K562 (cell line): ENCODE data around the gene FBXO17. TPM values are rescaled to one million over a fixed set of nuclear protein-coding genes. Genes with fewer than 3 reads are reported as not detected.

Experiments used
- ATAC-seq: fragments of 200-7000 bp; cut with Tn5 transposase; 3 replicates; pipeline ENCODE4 v1.9.1; 2020; ENCODE audit warnings: moderate library complexity
- BruUV-seq: library from RNA; stranded (reverse); fragments of 400-500 nt; replicated peaks from 2 replicates; lab custom pipeline; 2021; lab: Mats Ljungman, UMichigan
- CTCF ChIA-PET: fragments of 300-600 bp; formaldehyde crosslinking; extraction: SDS; loops from one replicate; lab custom pipeline; 2021; ENCODE audit warnings: low intra/inter-chr PET ratio; lab: Yijun Ruan, JAX
- POLR2A ChIA-PET: fragments of 300-600, 350-650 bp; sonication (Branson Sonifier 250); formaldehyde crosslinking; extraction: SDS; loops from one replicate; lab custom pipeline; 2021; ENCODE audit warnings: antibody characterized with exemption, inconsistent platforms; lab: Yijun Ruan, JAX
- DNase-seq, 4 experiments: peaks; one replicate each; pipeline versions ENCODE4 v3.0.0 to v3.0.0-alpha.2; 2011 to 2018; ENCODE audit warnings: low spot score in 3 of 4, mixed read lengths in 3 of 4; ENCODE audit errors: extremely low read depth in 1 of 4
- FAIRE-seq: peaks from 2 replicates; lab custom pipeline; 2011; peaks lifted over from hg19 to GRCh38; lab: Jason Lieb, UNC
- H2AFZ ChIP-seq: 2 replicates; pipeline ENCODE4 v1.6.0; 2011; ENCODE audit warnings: low read depth, low read length, control low read depth, inconsistent platforms
- H3K27ac ChIP-seq: fragments of 200-600 bp; 3 replicates; pipeline ENCODE4 v1.8.0; 2011; ENCODE audit warnings: low read depth, mild to moderate bottlenecking, control low read depth, inconsistent platforms, low read length, moderate library complexity, mixed read lengths; ENCODE audit errors: extremely low read depth
- H3K27me3 ChIP-seq, 2 experiments: fragments of 300-600 bp in 1 of 2; 2 replicates in 1 of 2; 3 replicates in 1 of 2; pipeline versions ENCODE4 v1.6.0 to v1.8.0; 2011; ENCODE audit warnings: inconsistent platforms in 2 of 2, low read length in 2 of 2, mild to moderate bottlenecking in 1 of 2, mixed read lengths in 1 of 2, moderate library complexity in 1 of 2; ENCODE audit not compliant: control insufficient read depth in 2 of 2, insufficient read depth in 2 of 2
- H3K36me3 ChIP-seq: fragments of 300-600 bp; 3 replicates; pipeline ENCODE4 v1.8.0; 2011; ENCODE audit warnings: mild to moderate bottlenecking, low read length, inconsistent platforms; ENCODE audit not compliant: control insufficient read depth, insufficient read depth
- H3K4me1 ChIP-seq, 2 experiments: fragments of 200-600 bp in 1 of 2; replicated peaks in 1 of 2; 2 replicates in 1 of 2; 3 replicates in 1 of 2; pipeline versions ENCODE4 v1.5.1 to v1.8.0; 2011; ENCODE audit warnings: inconsistent platforms in 2 of 2, low read length in 2 of 2, mild to moderate bottlenecking in 1 of 2, mixed read lengths in 1 of 2, moderate library complexity in 1 of 2; ENCODE audit not compliant: control insufficient read depth in 2 of 2, insufficient read depth in 2 of 2
- H3K4me2 ChIP-seq: 2 replicates; pipeline ENCODE4 v1.6.1; 2011; ENCODE audit warnings: low read length, control low read depth, inconsistent platforms, mixed read lengths; ENCODE audit not compliant: insufficient read depth
- H3K4me3 ChIP-seq: fragments of 200-600 bp; sonication (generic), shearing (Covaris generic); 2 replicates; pipeline ENCODE4 v1.5.1; 2016; ENCODE audit warnings: control low read depth, inconsistent platforms
- H3K79me2 ChIP-seq: fragments of 200-600 bp; 3 replicates; pipeline ENCODE4 v1.8.0; 2011; ENCODE audit warnings: low read length, inconsistent platforms; ENCODE audit not compliant: control insufficient read depth, insufficient read depth
- H3K9ac ChIP-seq, 2 experiments: 2 replicates each; pipeline versions ENCODE4 v1.6.0 to v1.6.1; 2011; ENCODE audit warnings: low read depth in 2 of 2, low read length in 2 of 2, control low read depth in 1 of 2, inconsistent platforms in 1 of 2, mild to moderate bottlenecking in 1 of 2, mixed read lengths in 1 of 2; ENCODE audit not compliant: insufficient read depth in 1 of 2
- H3K9me1 ChIP-seq: one replicate; pipeline ENCODE4 v1.6.0; 2011; ENCODE audit warnings: inconsistent platforms, mild to moderate bottlenecking, low read length, moderate library complexity; ENCODE audit not compliant: control insufficient read depth, insufficient read depth
- H3K9me3 ChIP-seq: replicated peaks from 2 replicates; pipeline ENCODE4 v1.5.1; 2011; ENCODE audit warnings: low read depth, low read length, inconsistent platforms; ENCODE audit not compliant: control insufficient read depth, insufficient read depth
- H4K20me1 ChIP-seq: replicated peaks from 2 replicates; pipeline ENCODE4 v1.6.1; 2011; ENCODE audit warnings: low read length, inconsistent platforms, mixed read lengths; ENCODE audit not compliant: control insufficient read depth, insufficient read depth
- BRD4 ChIP-seq: fragments of 200-600 bp; sonication (generic); IDR thresholded peaks from 2 replicates; pipeline ENCODE4 v1.6.1; 2017; ENCODE audit warnings: inconsistent platforms
- DNMT1 ChIP-seq: fragments of 450-650 bp; IDR thresholded peaks from 2 replicates; pipeline ENCODE4 v1.6.1; 2016; ENCODE audit warnings: antibody characterized with exemption, mild to moderate bottlenecking
- FOXJ2 ChIP-seq: fragments of 200-800 bp; sonication (Bioruptor generic); IDR thresholded peaks from 2 replicates; pipeline ENCODE4 v1.6.1; 2016; ENCODE audit warnings: missing genetic modification characterization, missing compliant biosample characterization
- HNRNPL ChIP-seq: fragments of 200-400 bp; formaldehyde crosslinking; IDR thresholded peaks from 2 replicates; pipeline ENCODE4 v1.6.1; 2017; ENCODE audit warnings: low read depth, mild to moderate bottlenecking, low read length
- JUNB ChIP-seq: fragments of 450-650 bp; formaldehyde crosslinking; conservative IDR thresholded peaks from 2 replicates; pipeline ENCODE4 v1.4.0; 2020; ENCODE audit warnings: mild to moderate bottlenecking
- MIER1 ChIP-seq: fragments of 450-650 bp; IDR thresholded peaks from 2 replicates; pipeline ENCODE4 v1.6.1; 2016; ENCODE audit warnings: antibody characterized with exemption, mild to moderate bottlenecking, low read depth
- PURB ChIP-seq: sonication (generic); formaldehyde crosslinking; IDR thresholded peaks from 2 replicates; pipeline ENCODE4 v1.9.0; 2021; ENCODE audit warnings: low read depth, mild to moderate bottlenecking, missing genetic modification reagents
- SIRT6 ChIP-seq: IDR thresholded peaks from one replicate; pipeline ENCODE4 v1.6.1; 2012; ENCODE audit warnings: low read depth, mild to moderate bottlenecking, control low read depth, inconsistent platforms, low read length, moderate library complexity
- ZKSCAN3 ChIP-seq: fragments of 250-450 bp; sonication (Bioruptor Pico); IDR thresholded peaks from 2 replicates; pipeline ENCODE4 v1.4.0; 2020
- ZNF140 ChIP-seq: fragments of 250-450 bp; sonication (Bioruptor Pico); IDR thresholded peaks from 2 replicates; pipeline ENCODE4 v1.8.0; 2021; ENCODE audit warnings: moderate library complexity, mild to moderate bottlenecking, inconsistent platforms
- ZNF274 ChIP-seq: IDR thresholded peaks from 2 replicates; pipeline ENCODE4 v1.6.1; 2011; ENCODE audit warnings: low read depth, mild to moderate bottlenecking, low read length, moderate library complexity, borderline replicate concordance
- ZNF280B ChIP-seq: fragments of 250-450 bp; sonication (Bioruptor Pico); IDR thresholded peaks from 2 replicates; pipeline ENCODE4 v1.5.1; 2021; ENCODE audit warnings: mild to moderate bottlenecking
- ZNF324 ChIP-seq: fragments of 250-450 bp; sonication (Bioruptor Pico); IDR thresholded peaks from 2 replicates; pipeline ENCODE4 v1.4.0; 2020; ENCODE audit warnings: mild to moderate bottlenecking
- ZNF41 ChIP-seq: fragments of 250-450 bp; sonication (Bioruptor Pico); conservative IDR thresholded peaks from 2 replicates; pipeline ENCODE4 v1.4.0; 2020; ENCODE audit warnings: mild to moderate bottlenecking
- ZNF644 ChIP-seq: fragments of 200-800 bp; sonication (Bioruptor generic); IDR thresholded peaks from 2 replicates; pipeline ENCODE4 v1.6.1; 2016; ENCODE audit warnings: low read depth, missing genetic modification characterization, missing compliant biosample characterization
- WGBS: fragments of 100-300 bp; shearing (Covaris generic); methylation state at CpG from one replicate; pipeline ENCODE4 v1.1.6; 2016; ENCODE audit warnings: low coverage, mixed read lengths; ENCODE audit not compliant: insufficient coverage; ENCODE audit errors: missing lambda C conversion rate; 5-methylcytosine and 5-hydroxymethylcytosine counted together
- in situ Hi-C: fragments of 300-500 bp; cut with MboI; formaldehyde crosslinking; loops from 4 replicates; pipeline ENCODE4 v1.15.0; 2018; ENCODE audit warnings: inconsistent platforms, mixed read lengths
- intact Hi-C: fragments of 100-400 bp; cut with micrococcal nuclease; formaldehyde crosslinking; loops from 2 replicates; pipeline ENCODE4 v1.14.2; 2022
- polyA plus RNA-seq, 8 experiments: library from polyadenylated mRNA; depleted of rRNA in 4 of 8; stranded (reverse) in 5 of 8; unstranded in 3 of 8; fragments of >200 nt; fragmentation: Nextera tagmentation in 2 of 8; fragmentation: Illumina TruSeq in 1 of 8; extraction: Ambion mirVana in 2 of 8; extraction: Trizol in 1 of 8; gene quantifications; 2 replicates each; pipeline versions ENCODE4 v1.2.1 to v1.2.3, GENCODE V29; 2011 to 2014; ENCODE audit warnings: inconsistent platforms in 1 of 8, missing spikeins in 1 of 8
- total RNA-seq, 7 experiments: library from RNA; depleted of rRNA in 6 of 7; stranded (reverse); fragments of >200 nt in 6 of 7; fragmentation: Illumina TruSeq in 2 of 7; extraction: Trizol in 2 of 7; gene quantifications; 2 replicates each; pipeline versions ENCODE4 v1.2.1 to v1.2.3, GENCODE V29; 2011 to 2021; ENCODE audit warnings: low replicate concordance in 1 of 7
- TF ChIP-seq, protein P1 (sequence below): fragments of 250-450 bp; sonication (Bioruptor Pico); IDR thresholded peaks from 2 replicates; pipeline ENCODE4 v1.4.0; 2020; ENCODE audit warnings: mild to moderate bottlenecking
- TF ChIP-seq, protein P2 (sequence below), 2 experiments: fragments of 200-800 bp in 1 of 2; sonication (Bioruptor generic) in 1 of 2; sonication (generic) in 1 of 2; formaldehyde crosslinking in 1 of 2; IDR thresholded peaks in 1 of 2; conservative IDR thresholded peaks in 1 of 2; 2 replicates each; pipeline versions ENCODE4 v1.5.0 to v1.6.1; 2016 to 2020; ENCODE audit warnings: missing compliant biosample characterization in 1 of 2, missing genetic modification characterization in 1 of 2, missing genetic modification reagents in 1 of 2

FBXO17 gene
- total and polyA plus RNA-seq, 9 of the 15 experiments (the other 6 are each of a cell fraction or from before 2014, with no cell fraction given), result 4.1 to 27.1 (median 19.0) TPM

DNA sequence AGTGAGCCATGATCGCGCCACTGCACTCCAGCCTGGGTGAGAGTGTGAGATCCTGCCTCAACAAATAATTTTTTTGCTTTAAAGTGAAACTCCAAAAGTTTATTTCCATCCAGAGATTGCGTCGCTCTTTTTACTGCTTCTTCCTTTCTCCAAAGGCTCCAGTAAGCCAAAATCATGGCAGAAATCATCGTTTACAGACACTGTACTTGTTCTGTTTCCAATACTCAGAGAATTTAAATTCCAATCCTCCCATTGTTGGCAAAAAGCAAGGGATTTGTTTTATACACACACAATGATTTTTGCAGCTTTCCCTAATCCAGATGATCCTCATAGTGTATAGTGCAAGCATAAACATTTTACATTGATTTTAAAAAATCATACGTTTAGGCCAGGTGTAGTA lies 41.5 kb upstream of the FBXO17 start:
- Histone ChIP-seq H4K20me1 (no peaks in the 10 kb centered on the region), H3K79me2 (no peaks in the 10 kb centered on the region), H3K27me3 (peaks cover 4 to 33% of the 10 kb centered on the region in 2 experiments; a peak in 4 of 5 replicates), H3K9me1 (no peaks in the 10 kb centered on the region), H3K4me2 (no peak overlapping the region), H3K9me3 (no peaks in the 10 kb centered on the region), H3K4me1 (no peaks in the 10 kb centered on the region), H3K27ac (no peak overlapping the region), H3K9ac (no peak overlapping the region), H3K36me3 (no peaks in the 10 kb centered on the region), H2AFZ (no peak overlapping the region), H3K4me3 (no peak overlapping the region)
- intact Hi-C loops (no loop called here), in situ Hi-C loops (no loop called here)
- ChIA-PET POLR2A (interaction anchor here (0.6 kb wide), 2 partner anchors 8 to 12 kb away, joined by 3 to 4 read pairs; no protein-coding TSS in a partner anchor), CTCF (no interaction called here)
- DNase-seq (no peak), FAIRE-seq (no peak), ATAC-seq (no peak)
- WGBS, result 17% methylated on average over 6 of the region's 6 CpGs
- no TSS peak for BruUV-seq
- TF ChIP-seq MIER1, result no peak
- TF ChIP-seq DNMT1, result no peak
- TF ChIP-seq JUNB (CRISPR knock-in tag), result no peak
- TF ChIP-seq ZNF140, result no peak
- no peak for TF ChIP-seq ZNF324
- TF ChIP-seq ZNF644 (tag), result no peak
- no peak for TF ChIP-seq BRD4
- TF ChIP-seq ZNF280B (CRISPR knock-in tag), result no peak
- TF ChIP-seq, protein P1, sequence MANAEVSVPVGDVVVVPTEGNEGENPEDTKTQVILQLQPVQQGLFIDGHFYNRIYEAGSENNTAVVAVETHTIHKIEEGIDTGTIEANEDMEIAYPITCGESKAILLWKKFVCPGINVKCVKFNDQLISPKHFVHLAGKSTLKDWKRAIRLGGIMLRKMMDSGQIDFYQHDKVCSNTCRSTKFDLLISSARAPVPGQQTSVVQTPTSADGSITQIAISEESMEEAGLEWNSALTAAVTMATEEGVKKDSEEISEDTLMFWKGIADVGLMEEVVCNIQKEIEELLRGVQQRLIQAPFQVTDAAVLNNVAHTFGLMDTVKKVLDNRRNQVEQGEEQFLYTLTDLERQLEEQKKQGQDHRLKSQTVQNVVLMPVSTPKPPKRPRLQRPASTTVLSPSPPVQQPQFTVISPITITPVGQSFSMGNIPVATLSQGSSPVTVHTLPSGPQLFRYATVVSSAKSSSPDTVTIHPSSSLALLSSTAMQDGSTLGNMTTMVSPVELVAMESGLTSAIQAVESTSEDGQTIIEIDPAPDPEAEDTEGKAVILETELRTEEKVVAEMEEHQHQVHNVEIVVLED (CRISPR knock-in tag), result no peak
- no peak for TF ChIP-seq SIRT6
- no peak for TF ChIP-seq FOXJ2 (tag)
- TF ChIP-seq ZKSCAN3 (CRISPR knock-in tag), result no peak
- TF ChIP-seq ZNF41 (CRISPR knock-in tag), result no peak
- TF ChIP-seq ZNF274, result no peak
- TF ChIP-seq, protein P2, sequence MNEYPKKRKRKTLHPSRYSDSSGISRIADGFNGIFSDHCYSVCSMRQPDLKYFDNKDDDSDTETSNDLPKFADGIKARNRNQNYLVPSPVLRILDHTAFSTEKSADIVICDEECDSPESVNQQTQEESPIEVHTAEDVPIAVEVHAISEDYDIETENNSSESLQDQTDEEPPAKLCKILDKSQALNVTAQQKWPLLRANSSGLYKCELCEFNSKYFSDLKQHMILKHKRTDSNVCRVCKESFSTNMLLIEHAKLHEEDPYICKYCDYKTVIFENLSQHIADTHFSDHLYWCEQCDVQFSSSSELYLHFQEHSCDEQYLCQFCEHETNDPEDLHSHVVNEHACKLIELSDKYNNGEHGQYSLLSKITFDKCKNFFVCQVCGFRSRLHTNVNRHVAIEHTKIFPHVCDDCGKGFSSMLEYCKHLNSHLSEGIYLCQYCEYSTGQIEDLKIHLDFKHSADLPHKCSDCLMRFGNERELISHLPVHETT (CRISPR knock-in tag; conservative IDR thresholded peaks at IDR 0.05 in 1 of 2, IDR thresholded peaks at IDR 0.05 in 1 of 2), result no peak
- no peak for TF ChIP-seq HNRNPL
- TF ChIP-seq PURB (CRISPR knock-in tag), result no peak
